Fibroblast of pulmonary artery (primary cell): ENCODE results near the gene GNAZ.

ENCODE experiments used
- DNase-seq: peaks from one replicate; pipeline ENCODE4 v3.0.0-alpha.2; 2010; ENCODE audit warnings: low read depth
- H3K4me3 ChIP-seq: replicated peaks from 2 replicates; pipeline ENCODE4 v1.5.1; 2011; ENCODE audit warnings: low read depth, mild to moderate bottlenecking, control low read depth, low read length, moderate library complexity
- CTCF ChIP-seq: IDR thresholded peaks from 2 replicates; pipeline ENCODE4 v1.5.1; 2011; ENCODE audit warnings: mild to moderate bottlenecking, control low read depth, low read length, inconsistent platforms; ENCODE audit errors: missing control alignments

Gene GNAZ

GRCh38 chr22:23119494-23120414, 49.4 kb downstream of the GNAZ start:
- DNase-seq, result no peak
- H3K4me3 ChIP-seq, result no peak overlapping the region
- TF ChIP-seq CTCF, result no peak

DNA sequence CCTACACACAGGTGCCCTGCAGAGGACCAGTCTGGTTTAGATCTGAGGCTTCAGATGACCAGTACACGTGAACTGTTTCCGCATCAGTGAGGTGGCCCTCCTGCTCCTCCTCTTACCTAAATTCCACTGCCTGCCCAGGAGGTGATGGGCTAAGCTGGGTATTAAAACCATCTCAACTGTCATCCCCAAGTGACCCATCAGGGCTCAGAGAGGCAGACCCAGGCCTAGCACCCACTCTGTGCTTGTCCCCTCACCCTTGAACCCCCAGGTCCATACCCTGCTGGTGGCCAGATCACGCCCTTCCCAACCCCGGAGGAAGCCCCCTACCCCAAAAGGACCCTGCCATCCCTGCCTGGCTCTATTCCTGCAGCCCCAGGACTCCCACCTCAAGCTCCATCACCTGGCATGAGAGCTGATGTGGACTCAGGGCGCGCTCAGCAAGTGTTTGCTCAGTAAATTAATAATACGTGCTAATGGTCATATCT, 50.1 kb downstream of the GNAZ start:
- DNase-seq, result no peak
- H3K4me3 ChIP-seq, result no peak overlapping the region
- TF ChIP-seq CTCF, result no peak

GRCh38 chr22:23121000-23121421, 50.7 kb downstream of the GNAZ start:
- no peak overlapping the region for H3K4me3 ChIP-seq
- DNase-seq, result no peak
- TF ChIP-seq CTCF, result no peak

DNA sequence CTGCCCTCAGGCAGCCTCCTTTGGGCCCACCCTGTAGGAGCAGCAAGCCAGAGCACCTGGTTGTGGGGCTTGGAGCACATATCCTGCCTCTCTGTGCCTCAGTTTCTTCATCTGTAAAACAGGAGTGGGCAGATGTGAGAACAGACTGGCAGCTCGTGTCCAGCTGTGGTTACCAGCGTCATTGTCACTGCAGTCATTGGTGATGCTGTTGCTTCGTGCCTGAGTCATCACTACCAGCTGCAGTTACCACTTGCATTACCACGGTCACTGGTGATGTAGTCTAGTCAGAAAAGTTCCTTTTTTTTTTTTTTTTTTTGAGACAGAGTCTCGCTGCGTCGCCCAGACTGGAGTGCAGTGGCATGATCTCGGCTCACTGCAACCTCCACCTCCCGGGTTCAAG, 51.1 kb downstream of the GNAZ start:
- TF ChIP-seq CTCF, result no peak
- no peak for DNase-seq
- no peak overlapping the region for H3K4me3 ChIP-seq

GRCh38 chr22:23122216-23122957, 52.1 kb downstream of the GNAZ start:
- TF ChIP-seq CTCF, result no peak
- no peak overlapping the region for H3K4me3 ChIP-seq

DNA sequence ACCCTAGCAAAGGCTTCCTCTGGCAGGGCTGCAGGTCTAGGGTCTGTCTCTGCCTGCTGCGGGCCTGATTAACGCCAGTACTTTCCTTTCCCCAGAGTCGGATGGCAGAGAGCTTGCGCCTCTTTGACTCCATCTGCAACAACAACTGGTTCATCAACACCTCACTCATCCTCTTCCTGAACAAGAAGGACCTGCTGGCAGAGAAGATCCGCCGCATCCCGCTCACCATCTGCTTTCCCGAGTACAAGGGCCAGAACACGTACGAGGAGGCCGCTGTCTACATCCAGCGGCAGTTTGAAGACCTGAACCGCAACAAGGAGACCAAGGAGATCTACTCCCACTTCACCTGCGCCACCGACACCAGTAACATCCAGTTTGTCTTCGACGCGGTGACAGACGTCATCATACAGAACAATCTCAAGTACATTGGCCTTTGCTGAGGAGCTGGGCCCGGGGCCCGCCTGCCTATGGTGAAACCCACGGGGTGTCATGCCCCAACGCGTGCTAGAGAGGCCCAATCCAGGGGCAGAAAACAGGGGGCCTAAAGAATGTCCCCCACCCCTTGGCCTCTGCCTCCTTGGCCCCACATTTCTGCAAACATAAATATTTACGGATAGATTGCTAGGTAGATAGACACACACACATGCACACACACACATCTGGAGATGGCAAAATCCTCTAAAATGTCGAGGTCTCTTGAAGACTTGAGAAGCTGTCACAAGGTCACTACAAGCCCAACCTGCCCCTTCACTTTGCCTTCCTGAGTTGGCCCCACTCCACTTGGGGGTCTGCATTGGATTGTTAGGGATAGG, 52.9 kb downstream of the GNAZ start:
- no peak overlapping the region for H3K4me3 ChIP-seq
- DNase-seq, result no peak
- no peak for TF ChIP-seq CTCF

More at GRCh38 chr22:23122216-23122957, 52.1 kb downstream of the GNAZ start:
- no peak for DNase-seq
